Activated gamma-delta T cell (primary cell): ENCODE data around the gene LRRC8C.
A peak's percentile ranks its signal among the peaks of the same experiment; 100 is the strongest.

Experiments used
- DNase-seq: peaks from one replicate; lab custom pipeline; 2025; lab: John Stamatoyannopoulos, UW

LRRC8C gene

GRCh38 chr1:89732643-89733222, 99.8 kb downstream of the LRRC8C start:
- DNase-seq, result no peak

GRCh38 chr1:89733748-89734147, 100.8 kb downstream of the LRRC8C start:
- DNase-seq, result no peak

- DNase-seq, result no peak
These were observed 101.5 kb downstream of the LRRC8C start for GRCh38 chr1:89734442-89734841.

GRCh38 chr1:89735479-89735878, 102.6 kb downstream of the LRRC8C start:
- no peak for DNase-seq

GRCh38 chr1:89736937-89737733, 104.2 kb downstream of the LRRC8C start:
- DNase-seq, result no peak

- DNase-seq, result no peak
These were observed 105.1 kb downstream of the LRRC8C start for GRCh38 chr1:89737985-89738510.

- no peak for DNase-seq
These were observed 106.3 kb downstream of the LRRC8C start for GRCh38 chr1:89739013-89739843.

- DNase-seq, result no peak
These were observed 106.9 kb downstream of the LRRC8C start for GRCh38 chr1:89739844-89740216.

- DNase-seq, result no peak
These were observed 110.9 kb downstream of the LRRC8C start for GRCh38 chr1:89743788-89744187.

GRCh38 chr1:89746424-89747149, 113.7 kb downstream of the LRRC8C start:
- no peak for DNase-seq

GRCh38 chr1:89753761-89754160, 120.8 kb downstream of the LRRC8C start:
- DNase-seq, result no peak

GRCh38 chr1:89754518-89754917, 121.6 kb downstream of the LRRC8C start:
- no peak for DNase-seq

GRCh38 chr1:89755591-89755990, 122.7 kb downstream of the LRRC8C start:
- DNase-seq, result no peak

GRCh38 chr1:89757532-89757931, 124.6 kb downstream of the LRRC8C start:
- no peak for DNase-seq

- DNase-seq, result no peak
These were observed 125.2 kb downstream of the LRRC8C start for GRCh38 chr1:89758156-89758555.

GRCh38 chr1:89759036-89759435, 126.1 kb downstream of the LRRC8C start:
- DNase-seq, result no peak

- no peak for DNase-seq
These were observed 127.6 kb downstream of the LRRC8C start for GRCh38 chr1:89760496-89760895.

GRCh38 chr1:89761338-89761737, 128.4 kb downstream of the LRRC8C start:
- no peak for DNase-seq

- no peak for DNase-seq
These were observed 129.0 kb downstream of the LRRC8C start for GRCh38 chr1:89761901-89762300.

GRCh38 chr1:89762386-89762778, 129.5 kb downstream of the LRRC8C start:
- DNase-seq, result no peak

- peak; percentile 60 for DNase-seq
These were observed 130.1 kb downstream of the LRRC8C start for GRCh38 chr1:89762779-89763648.
